K562 (cell line): Measurements from ENCODE around the gene UGT3A2.

Experiments
- CREB1 ChIP-seq, 2 experiments: sonication (generic) in 1 of 2; formaldehyde crosslinking in 1 of 2; IDR thresholded peaks; 2 replicates each; pipeline versions ENCODE4 v1.6.1 to v1.8.0; 2012 to 2022; ENCODE audit warnings: inconsistent platforms in 1 of 2, mild to moderate bottlenecking in 1 of 2, missing genetic modification reagents in 1 of 2, moderate library complexity in 1 of 2
- EGR1 ChIP-seq: fragments of 450-650 bp; conservative IDR thresholded peaks from 2 replicates; pipeline ENCODE4 v1.6.1; 2017; ENCODE audit warnings: mild to moderate bottlenecking
- FOXK2 ChIP-seq, 2 experiments: fragments of 450-650 bp; IDR thresholded peaks in 1 of 2; conservative IDR thresholded peaks in 1 of 2; 2 replicates each; pipeline ENCODE4 v1.6.1; 2016; ENCODE audit warnings: low read depth in 2 of 2, mild to moderate bottlenecking in 1 of 2
- HNRNPK ChIP-seq: fragments of 200-400 bp; formaldehyde crosslinking; IDR thresholded peaks from one replicate; pipeline ENCODE4 v1.6.1; 2018; ENCODE audit warnings: mild to moderate bottlenecking, low read depth, low read length; ENCODE audit not compliant: poor library complexity, severe bottlenecking
- JUN ChIP-seq, 2 experiments: sonication (generic) in 1 of 2; formaldehyde crosslinking in 1 of 2; IDR thresholded peaks; 2 replicates each; pipeline versions ENCODE4 v1.6.1 to v1.8.0; 2012 to 2022; ENCODE audit warnings: borderline replicate concordance in 2 of 2, mild to moderate bottlenecking in 2 of 2, improper control_type of control experiment in 1 of 2, low read depth in 1 of 2, low read length in 1 of 2, missing genetic modification reagents in 1 of 2
- KDM1A ChIP-seq, 2 experiments: fragments of 450-650 bp; IDR thresholded peaks; 2 replicates each; pipeline ENCODE4 v1.6.1; 2016; ENCODE audit warnings: mild to moderate bottlenecking in 2 of 2
- NFIC ChIP-seq: fragments of 450-650 bp; IDR thresholded peaks from 2 replicates; pipeline ENCODE4 v1.6.1; 2017; ENCODE audit warnings: mild to moderate bottlenecking, inconsistent platforms
- POLR2A ChIP-seq: fragments of 450-650 bp; conservative IDR thresholded peaks from 2 replicates; pipeline ENCODE4 v1.6.1; 2016
- ZNF431 ChIP-seq: sonication (generic); formaldehyde crosslinking; IDR thresholded peaks from 2 replicates; pipeline ENCODE4 v1.8.0; 2022; ENCODE audit warnings: mild to moderate bottlenecking, missing genetic modification reagents

DNA sequence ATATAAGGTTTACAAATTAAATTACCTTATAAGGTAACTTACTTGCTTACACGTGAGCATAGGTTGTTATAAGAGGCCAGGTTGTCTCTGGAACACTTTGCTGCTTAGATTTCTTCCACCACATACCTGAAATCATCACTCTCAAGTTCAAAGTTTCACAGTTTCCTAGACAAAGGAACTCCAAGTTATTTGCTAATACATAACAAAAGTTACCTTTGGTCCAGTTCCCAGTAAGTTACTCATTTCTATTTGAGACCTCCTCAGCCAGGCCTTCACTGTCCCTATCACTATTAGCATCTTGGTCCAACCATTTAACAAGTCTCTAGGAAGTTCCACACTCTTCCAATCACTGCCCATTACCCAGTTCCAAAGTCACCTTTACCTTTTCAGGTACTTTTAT is 57.0 kb downstream of the UGT3A2 start:
- TF ChIP-seq ZNF431 (CRISPR knock-in tag) = no peak
- no peak for TF ChIP-seq FOXK2 (conservative IDR thresholded peaks at IDR 0.05 in 1 of 2, IDR thresholded peaks at IDR 0.05 in 1 of 2; ENCODE audit: low read depth in 2 of 2)
- TF ChIP-seq CREB1 (IDR thresholded peaks at IDR 0.05) = no peak
- no peak for TF ChIP-seq CREB1 (CRISPR knock-in tag; IDR thresholded peaks at IDR 0.05)
- TF ChIP-seq NFIC = no peak
- no peak for TF ChIP-seq KDM1A (IDR thresholded peaks at IDR 0.05)
- no peak for TF ChIP-seq HNRNPK
- no peak for TF ChIP-seq EGR1
- no peak for TF ChIP-seq POLR2A
- TF ChIP-seq JUN (IDR thresholded peaks at IDR 0.05; ENCODE audit: borderline replicate concordance, low read depth, low read length) = no peak
- no peak for TF ChIP-seq JUN (CRISPR knock-in tag; IDR thresholded peaks at IDR 0.05; ENCODE audit: borderline replicate concordance)
